Activated CD4-positive, alpha-beta T cell treated with anti-CD3 and anti-CD28 coated beads for 1 hour (primary cell): ENCODE results near the gene HIVEP1.

Experiments
- DNase-seq: peaks from one replicate; pipeline ENCODE4 v3.0.0-alpha.2; 2020

HIVEP1 gene

GRCh38 chr6:12012038-12012557 is at the start of gene HIVEP1:
Gene HIVEP1 (plus strand): TSS chr6:12012312. CDS start chr6:12015629, 3,317 bp downstream.
- DNase-seq, result no peak

GRCh38 chr6:11963756-11964500 is 48.2 kb upstream of the HIVEP1 start:
- DNase-seq, result no peak

- DNase-seq, result no peak
Observed at GRCh38 chr6:11964729-11965335, 47.3 kb upstream of the HIVEP1 start.

GRCh38 chr6:11965499-11965898 is 46.6 kb upstream of the HIVEP1 start:
- no peak for DNase-seq

- DNase-seq, result no peak
Observed at GRCh38 chr6:11968241-11968806, 43.8 kb upstream of the HIVEP1 start.

- no peak for DNase-seq
Observed at GRCh38 chr6:11969092-11969491, 43.0 kb upstream of the HIVEP1 start.

- no peak for DNase-seq
Observed at GRCh38 chr6:11970114-11970513, 42.0 kb upstream of the HIVEP1 start.

GRCh38 chr6:11971154-11971553 is 41.0 kb upstream of the HIVEP1 start:
- no peak for DNase-seq

- no peak for DNase-seq
Observed at GRCh38 chr6:11972270-11972669, 39.8 kb upstream of the HIVEP1 start.

- DNase-seq, result no peak
Observed at GRCh38 chr6:11972806-11973205, 39.3 kb upstream of the HIVEP1 start.

GRCh38 chr6:11973238-11973637 is 38.9 kb upstream of the HIVEP1 start:
- no peak for DNase-seq

GRCh38 chr6:11974089-11974488 is 38.0 kb upstream of the HIVEP1 start:
- no peak for DNase-seq

- no peak for DNase-seq
Observed at GRCh38 chr6:11975353-11975977, 36.6 kb upstream of the HIVEP1 start.

GRCh38 chr6:11976489-11976888 is 35.6 kb upstream of the HIVEP1 start:
- DNase-seq, result no peak

- no peak for DNase-seq
Observed at GRCh38 chr6:11977193-11977592, 34.9 kb upstream of the HIVEP1 start.

- no peak for DNase-seq
Observed at GRCh38 chr6:11977738-11978137, 34.4 kb upstream of the HIVEP1 start.

GRCh38 chr6:11978169-11978987 is 33.7 kb upstream of the HIVEP1 start:
- DNase-seq, result no peak

- DNase-seq, result no peak
Observed at GRCh38 chr6:11979866-11980265, 32.2 kb upstream of the HIVEP1 start.

- no peak for DNase-seq
Observed at GRCh38 chr6:11983306-11983705, 28.8 kb upstream of the HIVEP1 start.

GRCh38 chr6:11987386-11987785 is 24.7 kb upstream of the HIVEP1 start:
- DNase-seq, result no peak

GRCh38 chr6:11989386-11989785 is 22.7 kb upstream of the HIVEP1 start:
- DNase-seq, result no peak

GRCh38 chr6:11992086-11992485 is 20.0 kb upstream of the HIVEP1 start:
- no peak for DNase-seq
